A673 (cell line): Measurements from ENCODE around the gene TBC1D2B.

ENCODE experiments used
- EZH2 ChIP-seq: fragments of 200-600 bp; sonication (generic); IDR thresholded peaks from 2 replicates; pipeline ENCODE4 v1.6.1; 2017; ENCODE audit warnings: borderline replicate concordance, low read depth, mild to moderate bottlenecking, mixed read lengths, antibody characterized with exemption, low read length; ENCODE audit not compliant: poor library complexity, severe bottlenecking
- TF ChIP-seq, protein P1 (sequence below): fragments of 300-800, 200-600 bp; sonication (generic); conservative IDR thresholded peaks from 2 replicates; pipeline ENCODE4 v1.5.1; 2017; ENCODE audit warnings: low read depth, mild to moderate bottlenecking, antibody characterized with exemption, low read length, moderate library complexity, mixed read lengths

DNA sequence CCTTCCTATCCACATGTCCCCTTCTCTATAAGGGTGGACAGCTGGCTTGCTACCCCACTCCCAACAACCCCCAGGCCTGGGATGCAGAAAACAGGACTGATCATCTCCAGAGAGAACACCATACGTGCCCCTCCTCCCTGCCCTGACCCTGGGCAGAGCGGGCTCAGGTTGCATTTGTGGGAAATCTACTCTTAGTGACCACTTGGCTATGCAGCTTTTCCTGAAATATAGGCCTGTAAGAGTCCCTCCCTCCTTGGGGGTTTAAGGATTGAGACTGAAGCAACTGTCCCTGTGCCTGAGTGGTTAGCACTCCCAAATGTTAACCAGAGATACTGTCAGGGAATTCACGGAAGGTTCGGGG, 26.6 kb upstream of the TBC1D2B start:
- TF ChIP-seq, protein P1, sequence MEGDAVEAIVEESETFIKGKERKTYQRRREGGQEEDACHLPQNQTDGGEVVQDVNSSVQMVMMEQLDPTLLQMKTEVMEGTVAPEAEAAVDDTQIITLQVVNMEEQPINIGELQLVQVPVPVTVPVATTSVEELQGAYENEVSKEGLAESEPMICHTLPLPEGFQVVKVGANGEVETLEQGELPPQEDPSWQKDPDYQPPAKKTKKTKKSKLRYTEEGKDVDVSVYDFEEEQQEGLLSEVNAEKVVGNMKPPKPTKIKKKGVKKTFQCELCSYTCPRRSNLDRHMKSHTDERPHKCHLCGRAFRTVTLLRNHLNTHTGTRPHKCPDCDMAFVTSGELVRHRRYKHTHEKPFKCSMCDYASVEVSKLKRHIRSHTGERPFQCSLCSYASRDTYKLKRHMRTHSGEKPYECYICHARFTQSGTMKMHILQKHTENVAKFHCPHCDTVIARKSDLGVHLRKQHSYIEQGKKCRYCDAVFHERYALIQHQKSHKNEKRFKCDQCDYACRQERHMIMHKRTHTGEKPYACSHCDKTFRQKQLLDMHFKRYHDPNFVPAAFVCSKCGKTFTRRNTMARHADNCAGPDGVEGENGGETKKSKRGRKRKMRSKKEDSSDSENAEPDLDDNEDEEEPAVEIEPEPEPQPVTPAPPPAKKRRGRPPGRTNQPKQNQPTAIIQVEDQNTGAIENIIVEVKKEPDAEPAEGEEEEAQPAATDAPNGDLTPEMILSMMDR = no peak
- no peak for TF ChIP-seq EZH2
